Measurements from ENCODE around the gene TMEM117.
"Not testable (repeated sequence)": the region's sequence is repeated elsewhere in the genome, so short reads cannot be mapped to it uniquely, and the experiment has no call there.

The TMEM117 gene

GRCh38 chr12:44377443-44378187 lies 541.7 kb downstream of the TMEM117 start:
- no peak for DNase-seq (ENCODE audit: low read depth in 3 of 3)

- DNase-seq (ENCODE audit: low read depth in 3 of 3), result not testable (repeated sequence)
Measured at GRCh38 chr12:44379113-44379512, 543.2 kb downstream of the TMEM117 start.

- no peak for DNase-seq (ENCODE audit: low read depth in 3 of 3)
Measured at GRCh38 chr12:44379831-44380230, 544.0 kb downstream of the TMEM117 start.

GRCh38 chr12:44380861-44381260 lies 545.0 kb downstream of the TMEM117 start:
- no peak for DNase-seq (ENCODE audit: low read depth in 3 of 3)

GRCh38 chr12:44381341-44381740 lies 545.5 kb downstream of the TMEM117 start:
- no peak for DNase-seq (ENCODE audit: low read depth in 3 of 3)

- DNase-seq (ENCODE audit: low read depth in 3 of 3), result no peak
Measured at GRCh38 chr12:44384136-44384535, 548.3 kb downstream of the TMEM117 start.

GRCh38 chr12:44385964-44386363 lies 550.1 kb downstream of the TMEM117 start:
- no peak for DNase-seq (ENCODE audit: low read depth in 3 of 3)

GRCh38 chr12:44387581-44387980 lies 551.7 kb downstream of the TMEM117 start:
- DNase-seq (ENCODE audit: low read depth in 3 of 3), result no peak

GRCh38 chr12:44389038-44389437 lies 553.2 kb downstream of the TMEM117 start:
- no peak for DNase-seq (ENCODE audit: low read depth in 3 of 3)

GRCh38 chr12:44389896-44390295 lies 554.0 kb downstream of the TMEM117 start:
- DNase-seq (ENCODE audit: low read depth in 3 of 3), result no peak

- no peak for DNase-seq (ENCODE audit: low read depth in 3 of 3)
Measured at GRCh38 chr12:44397631-44398030, 561.8 kb downstream of the TMEM117 start.

- no peak for DNase-seq (ENCODE audit: low read depth in 3 of 3)
Measured at GRCh38 chr12:44403185-44403584, 567.3 kb downstream of the TMEM117 start.

GRCh38 chr12:44405297-44405696 lies 569.4 kb downstream of the TMEM117 start:
- no peak for DNase-seq (ENCODE audit: low read depth in 3 of 3)

- DNase-seq (ENCODE audit: low read depth in 3 of 3), result no peak
Measured at GRCh38 chr12:44422559-44422958, 586.7 kb downstream of the TMEM117 start.

- DNase-seq (ENCODE audit: low read depth in 3 of 3), result no peak
Measured at GRCh38 chr12:44428825-44429224, 592.9 kb downstream of the TMEM117 start.

- DNase-seq (ENCODE audit: low read depth in 3 of 3), result no peak
Measured at GRCh38 chr12:44431647-44432343, 595.9 kb downstream of the TMEM117 start.

- DNase-seq (ENCODE audit: low read depth in 3 of 3), result no peak
Measured at GRCh38 chr12:44433659-44434058, 597.8 kb downstream of the TMEM117 start.

- DNase-seq (ENCODE audit: low read depth in 3 of 3), result no peak
Measured at GRCh38 chr12:44436756-44437155, 600.9 kb downstream of the TMEM117 start.
